ENCODE measurements around the gene NLRC5. TPM values are rescaled to one million over a fixed set of nuclear protein-coding genes. Genes with fewer than 3 reads are reported as not detected.

NLRC5 gene
- total RNA-seq, 1 donor = 246 TPM

DNA sequence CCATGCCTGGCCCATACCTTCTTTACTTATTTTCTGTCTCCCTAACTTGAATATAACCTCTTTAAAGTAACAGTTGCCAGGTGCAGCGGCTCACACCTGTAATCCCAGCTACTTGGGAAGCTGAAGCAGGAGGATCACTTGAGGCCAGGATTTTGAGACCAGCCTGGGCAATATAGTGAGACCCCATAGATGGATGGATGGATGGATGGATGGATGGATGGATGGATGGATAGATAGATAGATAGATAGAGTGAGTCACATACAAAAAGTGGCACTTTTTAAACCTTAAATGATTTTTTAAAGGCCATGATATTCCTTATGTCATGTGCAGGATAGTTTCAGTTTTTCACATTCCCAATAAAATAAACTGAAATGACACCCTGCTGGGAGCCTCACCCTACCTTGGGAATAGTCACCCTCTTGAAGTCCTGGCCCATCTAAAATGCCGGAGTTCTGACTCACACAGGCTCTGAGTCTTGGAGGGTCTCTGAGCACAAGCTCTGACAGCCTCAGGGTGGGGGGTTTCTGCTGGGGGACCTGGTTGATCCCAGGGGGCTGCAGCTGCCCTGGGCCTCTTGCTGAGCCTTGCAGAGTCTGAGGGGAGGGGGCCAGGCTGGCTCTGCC is 129.2 kb downstream of the NLRC5 start:
- Histone ChIP-seq H3K27me3 (ENCODE audit: insufficient read depth, low read length) (no peaks in the 10 kb centered on the region), H3K4me3 (ENCODE audit: low read length) (no peak overlapping the region), H3K4me1 (ENCODE audit: insufficient read depth, low read length) (peaks cover 7% of the 10 kb centered on the region), H3K9me3 (ENCODE audit: low read depth, low read length) (no peaks in the 10 kb centered on the region)

DNA sequence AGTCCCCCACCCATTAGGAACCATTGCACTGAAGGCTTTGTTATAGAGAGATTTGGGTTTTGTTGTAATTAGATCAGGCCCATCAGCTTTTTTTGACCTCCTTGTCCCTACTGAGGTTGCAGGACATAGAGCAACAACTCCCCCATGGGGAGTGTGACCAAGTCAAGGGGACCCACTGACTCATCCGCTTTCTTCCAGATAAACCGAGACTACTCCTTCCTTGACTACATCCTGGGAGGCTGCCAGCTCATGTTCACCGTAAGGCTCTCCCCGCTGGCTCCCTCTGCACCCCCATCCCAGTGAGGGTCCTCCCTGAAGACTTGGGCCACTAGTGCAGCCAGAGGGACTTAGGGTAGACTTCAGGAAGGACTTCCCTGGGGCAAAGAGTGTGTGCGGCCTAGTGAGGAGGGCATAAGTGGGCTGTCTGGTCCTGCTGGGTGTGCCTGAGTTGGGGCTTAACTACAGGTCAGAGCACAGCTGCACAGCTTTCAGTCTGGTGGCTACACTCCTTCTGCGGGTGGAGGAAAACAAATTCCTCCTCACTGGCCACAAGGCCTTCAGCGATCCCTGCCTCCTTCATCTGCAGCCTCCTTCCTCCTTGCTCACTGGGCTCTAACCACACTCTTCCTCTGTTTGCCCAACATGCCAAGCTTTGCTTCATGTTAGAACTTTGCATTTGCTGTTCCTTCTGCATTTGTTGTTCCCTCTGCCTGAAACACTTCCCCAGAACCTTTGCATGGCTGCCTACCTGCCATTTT is 134.0 kb downstream of the NLRC5 start:
- no peaks in the 10 kb centered on the region for H3K9me3 ChIP-seq (ENCODE audit: low read depth, low read length)
- H3K27me3 ChIP-seq (ENCODE audit: insufficient read depth, low read length) = no peaks in the 10 kb centered on the region
- peaks cover 23% of the 10 kb centered on the region for H3K4me1 ChIP-seq (ENCODE audit: insufficient read depth, low read length)
- no peak overlapping the region for H3K4me3 ChIP-seq (ENCODE audit: low read length)

DNA sequence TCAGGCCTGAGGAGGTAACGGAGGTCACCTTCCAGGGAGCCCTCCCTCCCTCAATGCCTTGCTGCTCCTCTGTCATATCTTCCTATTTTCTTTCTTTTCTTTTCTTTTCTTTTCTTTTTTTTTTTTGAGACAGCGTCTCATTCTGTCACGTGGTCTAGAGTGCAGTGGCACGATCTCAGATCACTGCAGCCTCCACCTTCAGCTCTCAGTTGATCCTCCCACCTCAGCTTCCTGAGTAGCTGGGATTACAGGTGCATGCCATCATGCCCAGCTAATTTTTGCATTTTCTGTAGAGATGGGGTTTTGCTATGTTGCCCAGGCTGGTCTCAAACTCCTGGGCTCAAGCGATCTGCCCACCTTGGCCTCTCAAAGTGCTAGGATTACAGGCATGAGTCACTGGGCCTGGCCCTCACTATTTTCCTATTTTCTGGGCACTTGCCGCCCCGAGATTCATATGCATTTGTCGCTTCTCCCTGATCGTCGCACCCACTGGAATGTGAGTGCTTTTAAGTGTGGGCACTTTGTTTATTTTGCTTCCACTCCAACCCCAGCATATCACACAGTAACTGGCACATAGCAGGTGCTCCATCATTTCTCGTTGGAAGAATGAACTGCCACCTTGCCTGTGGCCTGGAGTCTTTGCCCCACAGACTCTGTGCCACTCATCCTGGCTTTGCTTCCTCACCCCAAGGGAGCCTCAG is 134.8 kb downstream of the NLRC5 start:
- H3K4me1 ChIP-seq (ENCODE audit: insufficient read depth, low read length) = peaks cover 25% of the 10 kb centered on the region

DNA sequence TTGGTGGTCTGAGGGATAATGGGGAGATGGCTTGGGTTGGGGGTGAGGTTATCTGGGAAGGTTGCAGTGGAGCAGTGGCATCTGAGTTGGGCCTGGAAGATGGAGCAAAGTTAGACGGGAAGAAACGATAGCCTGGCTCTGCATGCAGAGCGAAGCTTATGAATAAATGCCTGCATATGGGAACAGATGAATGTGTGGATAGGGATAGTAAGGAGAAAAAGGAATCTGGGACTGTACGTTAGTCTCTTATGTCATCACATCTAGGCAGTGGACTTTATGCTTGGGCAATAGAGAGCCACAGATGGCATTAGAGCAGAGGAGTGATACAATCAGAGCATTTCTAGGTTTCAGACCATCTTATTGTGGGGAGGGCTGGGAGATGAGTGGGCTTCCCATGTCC is 136.0 kb downstream of the NLRC5 start:
- Histone ChIP-seq H3K4me3 (ENCODE audit: low read length) (no peak overlapping the region), H3K27me3 (ENCODE audit: insufficient read depth, low read length) (no peaks in the 10 kb centered on the region), H3K9me3 (ENCODE audit: low read depth, low read length) (no peaks in the 10 kb centered on the region), H3K4me1 (ENCODE audit: insufficient read depth, low read length) (peaks cover 26% of the 10 kb centered on the region)

More for the DNA sequence above, 134.8 kb downstream of the NLRC5 start:
- Histone ChIP-seq H3K4me3 (ENCODE audit: low read length) (no peak overlapping the region), H3K27me3 (ENCODE audit: insufficient read depth, low read length) (no peaks in the 10 kb centered on the region), H3K9me3 (ENCODE audit: low read depth, low read length) (no peaks in the 10 kb centered on the region)

DNA sequence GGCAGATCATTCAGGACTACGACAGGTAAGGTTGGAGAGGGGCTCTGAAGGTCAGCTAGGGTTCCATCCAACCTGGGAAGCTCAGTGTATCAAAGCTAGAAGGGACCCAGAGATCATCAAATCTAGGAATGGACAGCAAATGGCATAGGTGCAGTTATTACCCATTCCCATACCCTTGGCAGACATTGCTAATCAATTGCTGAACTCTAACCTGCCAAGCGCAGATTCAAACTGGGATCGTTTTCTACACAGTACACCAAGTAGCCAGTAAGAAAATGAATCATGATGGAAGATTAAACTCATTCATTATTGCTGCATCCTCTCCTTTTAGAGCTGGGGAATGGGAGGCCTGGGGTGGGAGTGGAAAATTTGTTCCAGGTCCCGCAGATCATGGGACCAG is 136.6 kb downstream of the NLRC5 start:
- Histone ChIP-seq H3K9me3 (ENCODE audit: low read depth, low read length) (no peaks in the 10 kb centered on the region), H3K4me1 (ENCODE audit: insufficient read depth, low read length) (peaks cover 26% of the 10 kb centered on the region), H3K4me3 (ENCODE audit: low read length) (no peak overlapping the region), H3K27me3 (ENCODE audit: insufficient read depth, low read length) (no peaks in the 10 kb centered on the region)

DNA sequence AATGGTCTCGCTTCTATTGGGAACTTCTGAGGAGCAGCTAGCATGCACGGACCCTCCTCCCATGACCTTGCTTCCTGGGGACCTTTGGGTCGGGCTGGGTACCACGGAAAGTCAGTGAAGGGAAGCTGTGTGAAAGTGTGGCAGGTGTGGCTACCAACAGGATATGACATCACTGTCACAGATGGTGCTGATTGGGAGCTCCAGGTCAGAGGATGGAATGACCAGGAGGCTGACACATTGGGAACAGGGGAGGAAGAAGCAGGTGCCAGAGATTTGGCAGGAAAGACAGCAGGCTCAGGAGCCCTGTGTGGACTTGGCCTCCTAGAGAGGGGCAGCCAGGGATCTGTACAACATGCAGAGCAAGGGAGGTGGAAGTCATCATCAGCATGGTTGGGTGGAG is 137.1 kb downstream of the NLRC5 start:
- no peak overlapping the region for H3K4me3 ChIP-seq (ENCODE audit: low read length)
- no peaks in the 10 kb centered on the region for H3K27me3 ChIP-seq (ENCODE audit: insufficient read depth, low read length)
- peaks cover 26% of the 10 kb centered on the region for H3K4me1 ChIP-seq (ENCODE audit: insufficient read depth, low read length)
- H3K9me3 ChIP-seq (ENCODE audit: low read depth, low read length) = no peaks in the 10 kb centered on the region

DNA sequence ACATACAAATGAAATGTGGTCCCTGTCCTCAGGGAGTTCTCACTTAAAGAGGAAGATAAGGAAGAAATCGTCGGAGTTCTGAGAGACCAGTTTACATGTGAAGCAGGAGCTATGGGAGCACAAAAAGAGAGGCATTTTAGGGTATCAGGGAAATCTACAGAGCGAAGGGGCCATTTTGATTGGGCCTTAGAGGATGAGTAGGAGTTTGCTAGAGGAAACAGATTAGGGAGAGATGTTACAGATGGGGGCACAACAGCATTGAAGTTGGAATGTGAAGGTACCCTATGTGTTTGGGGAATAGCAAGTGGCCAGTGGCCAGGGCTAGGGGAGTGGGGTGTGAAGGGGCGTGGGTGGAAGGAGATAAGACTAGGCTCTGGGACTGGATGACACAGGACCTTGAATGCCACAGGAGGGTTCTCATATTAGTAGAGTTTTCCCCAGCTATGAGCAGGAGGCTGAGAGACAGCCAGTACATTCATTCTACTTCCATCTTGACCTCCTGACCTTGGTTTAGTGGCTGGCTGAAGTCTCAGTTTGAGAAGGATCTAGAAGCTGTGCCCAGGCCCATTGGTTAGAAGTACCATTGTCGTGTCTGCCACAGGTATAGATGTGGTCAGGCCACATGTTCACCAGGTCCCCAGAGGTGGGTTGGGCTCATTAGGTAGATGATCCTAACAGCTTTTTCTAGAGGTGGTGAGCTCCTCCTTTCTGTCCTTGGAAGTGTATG is 137.8 kb downstream of the NLRC5 start:
- Histone ChIP-seq H3K4me3 (ENCODE audit: low read length) (no peak overlapping the region), H3K27me3 (ENCODE audit: insufficient read depth, low read length) (no peaks in the 10 kb centered on the region), H3K4me1 (ENCODE audit: insufficient read depth, low read length) (peaks cover 28% of the 10 kb centered on the region), H3K9me3 (ENCODE audit: low read depth, low read length) (no peaks in the 10 kb centered on the region)

DNA sequence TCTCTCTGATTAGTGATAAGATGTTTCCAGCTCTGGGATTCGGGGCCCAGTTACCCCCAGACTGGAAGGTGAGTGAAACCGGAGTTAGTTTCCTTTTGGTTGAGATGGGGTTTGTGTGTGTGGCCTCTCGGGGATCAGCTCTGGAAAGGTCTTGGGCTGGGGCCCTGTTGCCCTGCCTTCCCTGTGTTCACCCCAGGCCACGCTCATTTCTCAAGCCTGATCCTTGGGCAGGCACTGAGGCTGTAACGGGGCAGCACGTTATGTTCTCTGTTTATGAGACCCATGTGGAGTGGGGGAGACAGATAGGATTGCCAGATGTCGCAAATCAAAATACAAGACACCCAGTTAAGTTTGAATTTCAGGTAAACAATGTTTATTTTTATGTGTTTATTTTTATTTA is 138.5 kb downstream of the NLRC5 start:
- no peaks in the 10 kb centered on the region for H3K27me3 ChIP-seq (ENCODE audit: insufficient read depth, low read length)
- no peaks in the 10 kb centered on the region for H3K9me3 ChIP-seq (ENCODE audit: low read depth, low read length)
- H3K4me3 ChIP-seq (ENCODE audit: low read length) = no peak overlapping the region
- peaks cover 32% of the 10 kb centered on the region for H3K4me1 ChIP-seq (ENCODE audit: insufficient read depth, low read length)

DNA sequence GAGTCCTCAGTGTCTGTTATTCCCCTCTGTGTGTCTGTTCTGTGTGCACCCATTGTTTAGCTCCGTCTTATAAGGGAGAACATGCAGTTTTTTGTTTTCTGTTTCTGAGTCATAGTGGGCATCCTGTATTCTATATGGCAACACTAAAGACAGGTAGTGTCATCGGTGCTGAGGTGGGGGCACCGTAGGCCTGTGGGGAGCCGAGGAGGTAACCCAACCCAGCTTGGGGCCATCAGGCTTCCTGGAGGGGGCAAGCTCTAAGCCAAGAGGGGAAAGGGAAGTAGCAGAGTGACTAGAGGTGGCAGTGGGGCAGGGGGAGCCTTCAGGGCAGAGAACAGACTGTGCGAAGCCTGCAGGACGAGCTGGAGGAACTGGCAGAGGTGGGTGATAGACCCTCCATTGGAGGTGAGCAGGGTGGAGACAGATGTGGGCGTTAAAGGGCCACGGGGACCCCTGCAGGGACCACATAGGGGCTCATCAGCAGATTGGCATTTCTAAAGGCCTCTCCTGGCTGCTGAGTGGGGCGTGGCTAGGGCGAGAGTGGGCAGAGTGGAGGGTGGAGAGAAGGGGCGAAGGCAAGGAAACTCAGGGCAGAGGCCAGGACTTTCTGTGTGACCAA is 139.5 kb downstream of the NLRC5 start:
- Histone ChIP-seq H3K4me1 (ENCODE audit: insufficient read depth, low read length) (peaks cover 26% of the 10 kb centered on the region), H3K9me3 (ENCODE audit: low read depth, low read length) (no peaks in the 10 kb centered on the region), H3K4me3 (ENCODE audit: low read length) (no peak overlapping the region), H3K27me3 (ENCODE audit: insufficient read depth, low read length) (no peaks in the 10 kb centered on the region)

DNA sequence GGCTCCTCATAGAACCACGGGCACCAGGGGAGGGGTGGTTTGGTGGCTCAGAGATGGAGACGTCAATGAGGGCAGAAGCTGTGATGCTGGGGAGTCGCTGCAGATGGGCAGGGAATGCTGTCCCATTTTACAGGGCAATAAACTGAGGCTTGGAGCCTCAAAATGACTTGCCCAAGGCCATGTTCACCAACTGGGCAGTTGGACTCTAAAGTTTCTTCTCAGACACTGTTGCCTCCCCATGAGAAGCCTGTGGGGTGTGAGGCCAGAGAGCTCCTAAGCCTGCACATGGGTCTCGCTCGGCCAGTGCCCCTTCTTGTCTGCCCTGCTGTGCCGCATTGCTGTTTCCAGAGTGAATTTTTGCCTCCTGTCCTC is 141.6 kb downstream of the NLRC5 start:
- Histone ChIP-seq H3K27me3 (ENCODE audit: insufficient read depth, low read length) (no peaks in the 10 kb centered on the region), H3K4me1 (ENCODE audit: insufficient read depth, low read length) (peaks cover 41% of the 10 kb centered on the region), H3K4me3 (ENCODE audit: low read length) (no peak overlapping the region), H3K9me3 (ENCODE audit: low read depth, low read length) (no peaks in the 10 kb centered on the region)

DNA sequence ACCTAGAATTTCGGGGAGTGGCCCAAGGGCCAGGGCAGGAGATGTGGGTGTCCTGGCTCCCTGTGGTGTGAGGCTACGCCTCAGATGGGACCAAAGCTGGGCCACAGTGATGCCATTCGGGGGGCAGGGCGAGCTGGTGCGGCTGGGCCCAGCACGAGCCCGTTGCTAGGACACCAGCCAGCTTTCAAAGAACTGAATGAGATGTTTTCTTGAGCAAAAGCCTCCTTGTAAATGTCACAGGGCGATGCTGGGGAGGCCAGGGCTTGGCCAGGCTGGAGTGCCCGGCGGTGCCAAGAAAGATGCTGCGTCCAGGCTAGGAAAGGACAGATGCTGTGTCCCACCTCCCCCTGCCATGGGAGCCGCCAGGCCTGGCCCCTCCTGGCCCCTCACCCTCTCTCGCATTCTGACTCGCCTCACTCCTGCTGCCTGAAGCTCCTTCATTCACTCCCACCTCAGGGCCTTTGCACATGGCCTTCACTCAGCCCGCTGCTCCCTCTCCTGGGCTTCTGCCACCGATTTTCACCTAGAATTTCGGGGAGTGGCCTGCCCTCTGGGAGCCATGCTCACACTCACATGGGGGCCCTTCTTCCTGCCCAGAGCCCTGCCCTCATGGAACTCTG is 142.1 kb downstream of the NLRC5 start:
- H3K4me3 ChIP-seq (ENCODE audit: low read length) = no peak overlapping the region
- no peaks in the 10 kb centered on the region for H3K9me3 ChIP-seq (ENCODE audit: low read depth, low read length)
- peaks cover 41% of the 10 kb centered on the region for H3K4me1 ChIP-seq (ENCODE audit: insufficient read depth, low read length)
- H3K27me3 ChIP-seq (ENCODE audit: insufficient read depth, low read length) = no peaks in the 10 kb centered on the region

DNA sequence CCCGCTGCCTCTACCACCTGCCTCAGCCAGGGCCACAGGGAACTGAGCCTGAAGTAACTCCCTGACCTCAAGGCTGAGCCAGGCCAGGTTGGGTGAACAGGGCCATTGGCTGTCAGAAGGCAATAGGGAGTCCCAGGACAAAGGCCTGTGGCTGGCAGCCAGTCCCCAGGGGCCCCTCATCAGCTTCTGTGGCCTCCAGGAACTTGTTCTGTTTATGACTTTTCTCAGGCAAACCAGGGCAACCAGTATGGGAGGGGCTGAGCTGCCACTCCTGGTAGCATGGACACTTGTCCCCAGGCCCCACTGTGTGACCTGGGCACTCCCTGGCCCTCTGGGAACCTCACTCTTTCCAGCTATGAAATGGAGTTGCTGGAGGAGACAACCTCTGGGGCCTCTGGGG is 143.1 kb downstream of the NLRC5 start:
- Histone ChIP-seq H3K9me3 (ENCODE audit: low read depth, low read length) (no peaks in the 10 kb centered on the region), H3K4me1 (ENCODE audit: insufficient read depth, low read length) (peaks cover 40% of the 10 kb centered on the region), H3K4me3 (ENCODE audit: low read length) (no peak overlapping the region), H3K27me3 (ENCODE audit: insufficient read depth, low read length) (no peaks in the 10 kb centered on the region)

DNA sequence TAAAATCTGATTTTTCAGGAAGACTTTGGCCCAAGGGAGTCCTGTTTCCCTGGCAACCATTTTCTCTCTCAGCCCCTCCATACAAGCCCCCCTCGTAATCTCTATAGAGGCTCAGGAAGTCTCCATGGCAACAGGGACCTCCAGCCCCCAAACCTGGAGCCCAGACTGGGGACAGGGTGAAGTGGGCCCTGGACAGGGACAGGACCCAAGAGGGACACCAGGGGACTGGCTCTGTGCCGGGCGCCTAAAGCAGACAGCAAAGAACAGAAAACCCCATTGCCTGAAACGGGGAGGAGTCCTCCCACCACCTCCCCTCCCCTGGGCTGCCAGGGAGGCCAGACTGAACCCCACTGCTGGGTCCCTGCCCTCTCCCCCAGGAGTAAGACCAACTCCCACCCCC is 143.7 kb downstream of the NLRC5 start:
- Histone ChIP-seq H3K4me1 (ENCODE audit: insufficient read depth, low read length) (peaks cover 37% of the 10 kb centered on the region), H3K4me3 (ENCODE audit: low read length) (no peak overlapping the region), H3K9me3 (ENCODE audit: low read depth, low read length) (no peaks in the 10 kb centered on the region), H3K27me3 (ENCODE audit: insufficient read depth, low read length) (no peaks in the 10 kb centered on the region)
